Posterior vena cava (tissue), 2 donors: ENCODE measurements around the gene FGFR4. TPM values are rescaled to one million over a fixed set of nuclear protein-coding genes. Genes with fewer than 3 reads are reported as not detected.

ENCODE experiments used
- total RNA-seq, 2 donors: library from RNA; stranded (reverse); fragmentation: NEBNext Ultra II Directional; extraction: Animal tissue kit (Norgen Biotek cat#: 25700); gene quantifications; one replicate each; pipeline ENCODE4 v1.2.1, GENCODE V29; 2021
- donor health status: DM: yes; HTN: yes; CAD: no.
- donor health status: DM: yes; HTN: yes; CAD: no.

FGFR4 gene
- total RNA-seq, 2 donors from 2014 or later: 1.0 to 1.5 TPM

Other genes with a start within 250 kb of the FGFR4 start
- 10 to 100 TPM; 16.9 to 36.2 TPM for gene HK3, start 187.6 kb upstream of the FGFR4 start, total RNA-seq
- 10 to 100 TPM; 33.1 to 41.4 TPM for gene UIMC1, start 80.1 kb upstream of the FGFR4 start, total RNA-seq
- 10 to 100 TPM; 11.6 to 12.5 TPM for gene ZNF346, start 64.2 kb upstream of the FGFR4 start, total RNA-seq
- gene NSD1, start 46.9 kb downstream of the FGFR4 start, total RNA-seq: 10 to 100 TPM; 60.5 to 67.6 TPM
- 10 to 100 TPM; 17.4 to 18.6 TPM for gene RAB24, start 216.8 kb downstream of the FGFR4 start, total RNA-seq
- gene PRELID1, start 216.9 kb downstream of the FGFR4 start, total RNA-seq: 10 to 100 TPM; 81.8 to 91.9 TPM
- 1 to 10 TPM; 5.4 to 6.1 TPM for gene MXD3, start 225.0 kb downstream of the FGFR4 start, total RNA-seq